ENCODE measurements around the gene KLHL7.
A peak's percentile ranks its signal among the peaks of the same experiment; 100 is the strongest.
"Not testable (repeated sequence)": the region's sequence is repeated elsewhere in the genome, so short reads cannot be mapped to it uniquely, and the experiment has no call there.

KLHL7 gene

DNA sequence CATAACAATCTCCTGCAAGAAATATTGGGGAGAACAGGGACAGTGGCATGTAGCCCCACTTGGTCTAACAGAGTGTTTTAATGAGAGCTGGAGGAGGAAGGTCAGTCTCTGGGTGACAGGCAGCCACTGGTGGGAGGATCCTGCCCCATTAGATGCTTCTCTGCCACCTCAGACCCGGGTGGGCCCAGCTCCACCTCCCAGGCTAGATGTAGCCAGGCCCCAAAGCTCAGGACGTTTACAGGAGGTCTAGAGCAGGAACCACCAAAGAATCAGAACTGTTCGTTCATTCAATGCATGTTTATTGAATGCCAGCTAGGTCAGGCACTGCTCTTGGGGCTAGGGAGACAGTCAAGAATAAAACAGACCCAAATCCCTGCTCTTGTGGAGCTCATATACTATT lies 112.6 kb downstream of the KLHL7 start:
- no peak for DNase-seq

DNA sequence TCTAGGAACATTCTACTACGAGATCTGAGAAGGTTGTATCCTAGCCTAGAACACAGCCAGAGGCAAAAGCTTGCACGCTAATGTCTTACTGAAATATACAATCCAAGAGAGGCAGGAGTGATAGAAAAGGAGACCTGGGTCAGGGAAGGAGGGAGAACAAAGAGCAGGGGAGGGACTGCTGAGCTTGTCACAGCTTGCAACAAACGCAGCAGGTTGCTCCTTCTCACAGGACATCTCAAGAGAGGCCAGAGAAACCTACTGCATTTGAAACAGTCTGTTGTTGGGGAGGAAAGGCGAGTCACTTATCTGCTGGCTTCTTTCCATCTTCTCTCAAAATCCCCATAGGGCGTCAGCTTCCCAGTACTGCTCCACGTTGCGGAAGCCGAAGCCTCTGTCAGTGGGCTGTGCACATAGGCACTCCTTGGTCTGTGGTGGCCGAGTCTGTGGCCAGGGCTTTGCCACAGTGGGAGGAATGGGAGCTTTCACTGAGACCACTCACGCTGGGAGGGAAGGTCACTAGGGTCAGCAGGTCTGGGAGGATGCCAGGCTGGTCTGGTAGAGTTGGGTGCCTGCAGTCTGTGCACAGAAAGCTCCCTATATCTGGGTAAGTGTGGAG lies 115.2 kb downstream of the KLHL7 start:
- DNase-seq, result no peak

DNA sequence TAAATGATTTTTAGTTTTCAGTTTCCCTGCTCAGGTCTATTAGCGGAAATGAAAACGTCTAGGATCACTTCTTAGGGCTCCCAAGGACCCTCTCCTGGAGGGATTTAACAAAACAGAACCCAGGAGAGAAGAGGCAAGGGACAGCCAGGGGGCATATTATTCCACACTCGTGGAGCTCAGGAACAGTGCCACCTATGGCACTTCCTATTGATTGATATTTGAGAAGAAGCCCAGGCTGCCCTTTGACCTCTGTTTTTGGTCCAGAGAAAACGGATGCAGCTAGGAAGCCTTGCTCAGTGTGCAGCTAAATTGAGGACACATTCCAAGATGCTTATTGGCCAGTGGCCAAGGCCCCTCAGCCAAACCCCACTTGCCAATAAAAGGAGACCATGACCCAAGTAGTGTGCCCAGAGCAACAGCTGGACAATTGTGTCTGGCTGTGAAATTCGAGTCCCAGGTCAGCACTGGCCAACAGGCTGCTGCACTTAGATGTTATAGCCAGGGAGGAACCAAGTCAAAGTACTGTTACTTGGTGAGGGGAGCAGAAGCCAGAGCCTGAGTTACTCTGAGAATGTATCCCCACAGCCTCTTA lies 117.0 kb downstream of the KLHL7 start:
- DNase-seq, result peak in 1 of 14 donors; percentile 18

DNA sequence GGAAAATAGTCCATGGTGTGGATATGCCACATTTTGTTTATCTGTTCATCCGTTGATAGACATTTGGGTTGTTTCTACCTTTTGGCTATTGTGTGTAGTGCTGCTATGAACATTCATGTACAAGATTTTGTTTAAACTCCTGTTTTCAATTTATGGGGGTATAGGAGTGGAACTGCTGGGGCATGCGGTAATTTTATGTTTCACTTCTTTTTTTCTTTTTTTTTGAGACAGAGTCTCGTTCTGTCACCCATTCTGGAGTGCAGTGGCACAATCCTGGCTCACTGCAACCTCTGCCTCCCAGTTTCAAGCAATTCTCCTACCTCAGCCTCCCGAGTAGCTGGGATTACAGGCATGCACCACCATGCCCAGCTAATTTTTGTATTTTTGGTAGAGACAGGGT lies 118.8 kb downstream of the KLHL7 start:
- DNase-seq, result not testable (repeated sequence)

GRCh38 chr7:23226844-23227450 lies 121.4 kb downstream of the KLHL7 start:
- peak in 2 of 14 donors; percentile 7 to 9 for DNase-seq

Measured in C1 segment of cervical spinal cord (tissue), 14 donors.